Neural crest cell (in vitro differentiated cells): Measurements from ENCODE around the gene XPO5. TPM values are rescaled to one million over a fixed set of nuclear protein-coding genes. Genes with fewer than 3 reads are reported as not detected.

ENCODE experiments used
- DNase-seq: peaks from one replicate; pipeline ENCODE4 v3.0.0; 2021; ENCODE audit warnings: low read depth, mixed read lengths, low spot score
- H3K27ac Mint-ChIP-seq: one replicate; pipeline ENCODE4 v1.8.0; 2021; ENCODE audit warnings: mild to moderate bottlenecking, mixed read lengths; ENCODE audit not compliant: unreplicated experiment
- H3K27me3 Mint-ChIP-seq: 2 replicates; pipeline ENCODE4 v1.8.0; 2021; ENCODE audit warnings: low read depth, mild to moderate bottlenecking, mixed read lengths
- H3K36me3 Mint-ChIP-seq: 2 replicates; pipeline ENCODE4 v1.8.0; 2021; ENCODE audit warnings: low read depth, mild to moderate bottlenecking, mixed read lengths
- H3K4me1 Mint-ChIP-seq: 2 replicates; pipeline ENCODE4 v1.8.0; 2021; ENCODE audit warnings: mixed read lengths
- H3K4me3 Mint-ChIP-seq: one replicate; pipeline ENCODE4 v1.8.0; 2021; ENCODE audit warnings: mild to moderate bottlenecking, mixed read lengths
- H3K9me3 Mint-ChIP-seq: 2 replicates; pipeline ENCODE4 v1.8.0; 2021; ENCODE audit warnings: mixed read lengths
- CTCF ChIP-seq: fragments of 200-600 bp; sonication (generic); conservative IDR thresholded peaks from 2 replicates; pipeline ENCODE4 v1.5.0; 2021; ENCODE audit warnings: antibody characterized with exemption, mild to moderate bottlenecking
- total RNA-seq: library from RNA; stranded (reverse); gene quantifications from 2 replicates; pipeline ENCODE4 v1.2.1, GENCODE V29; 2021

XPO5 gene
- total RNA-seq, 1 donor from 2014 or later: 105 TPM

GRCh38 chr6:43579171-43579570, 3.3 kb upstream of the XPO5 start:
- Mint-ChIP-seq H3K27me3 (no peaks in the 10 kb centered on the region), H3K9me3 (no peaks in the 10 kb centered on the region), H3K4me1 (peaks cover 38% of the 10 kb centered on the region), H3K27ac (no peak overlapping the region), H3K4me3 (peak overlapping the region; percentile 67), H3K36me3 (peaks cover 7% of the 10 kb centered on the region)
- no peak for TF ChIP-seq CTCF
- DNase-seq: no peak

- DNase-seq: no peak
- Mint-ChIP-seq H3K27ac (no peak overlapping the region), H3K9me3 (no peaks in the 10 kb centered on the region), H3K4me1 (peaks cover 38% of the 10 kb centered on the region), H3K27me3 (no peaks in the 10 kb centered on the region), H3K4me3 (peak overlapping the region; percentile 67), H3K36me3 (peaks cover 7% of the 10 kb centered on the region)
- TF ChIP-seq CTCF: no peak
Measured at GRCh38 chr6:43578748-43579147, 2.9 kb upstream of the XPO5 start.

- no peak for TF ChIP-seq CTCF
- Mint-ChIP-seq H3K27me3 (no peaks in the 10 kb centered on the region), H3K4me3 (peak overlapping the region; percentile 92)
Measured at GRCh38 chr6:43575105-43575771, 600 bp downstream of the XPO5 start.

GRCh38 chr6:43572015-43572414, 3.8 kb downstream of the XPO5 start:
- Mint-ChIP-seq H3K4me3 (peak overlapping the region; percentile 9), H3K27ac (no peak overlapping the region), H3K36me3 (peaks cover 6% of the 10 kb centered on the region), H3K27me3 (no peaks in the 10 kb centered on the region), H3K9me3 (no peaks in the 10 kb centered on the region), H3K4me1 (peaks cover 20% of the 10 kb centered on the region)
- no peak for DNase-seq
- no peak for TF ChIP-seq CTCF

More at GRCh38 chr6:43575105-43575771, 600 bp downstream of the XPO5 start:
- Mint-ChIP-seq H3K36me3 (peaks cover 4% of the 10 kb centered on the region), H3K27ac (peak overlapping the region; percentile 54), H3K4me1 (peaks cover 38% of the 10 kb centered on the region), H3K9me3 (no peaks in the 10 kb centered on the region)
- peak; percentile 35 for DNase-seq

- H3K27ac Mint-ChIP-seq: no peak overlapping the region
Measured at GRCh38 chr6:43570876-43571441, 4.9 kb downstream of the XPO5 start.

More at GRCh38 chr6:43570876-43571441, 4.9 kb downstream of the XPO5 start:
- Mint-ChIP-seq H3K4me3 (peak overlapping the region; percentile 1), H3K9me3 (no peaks in the 10 kb centered on the region), H3K4me1 (peaks cover 12% of the 10 kb centered on the region), H3K27me3 (no peaks in the 10 kb centered on the region), H3K36me3 (peaks cover 6% of the 10 kb centered on the region)
- no peak for TF ChIP-seq CTCF
- DNase-seq: no peak
